Measurements from ENCODE around the gene GRIP1. TPM values are rescaled to one million over a fixed set of nuclear protein-coding genes. Genes with fewer than 3 reads are reported as not detected.

Gene GRIP1
- total RNA-seq, 1 experiment from 2014 or later: 73.8 TPM

- DNase-seq: no peak
- no peak overlapping the region for H3K4me3 ChIP-seq (ENCODE audit: insufficient read depth, low read depth, low read length)
These were observed 38.0 kb downstream of the GRIP1 start for GRCh38 chr12:66640691-66641460.

GRCh38 chr12:66638666-66639065 lies 40.2 kb downstream of the GRIP1 start:
- H3K4me3 ChIP-seq (ENCODE audit: insufficient read depth, low read depth, low read length): no peak overlapping the region
- H3K27me3 ChIP-seq (ENCODE audit: control insufficient read depth, insufficient read depth, low read length): no peaks in the 10 kb centered on the region
- no peak for DNase-seq
- H3K36me3 ChIP-seq (replicated peaks; ENCODE audit: control insufficient read depth, insufficient read depth, low read length): no peaks in the 10 kb centered on the region

More at GRCh38 chr12:66640691-66641460, 38.0 kb downstream of the GRIP1 start:
- H3K27me3 ChIP-seq (ENCODE audit: control insufficient read depth, insufficient read depth, low read length): no peaks in the 10 kb centered on the region
- H3K36me3 ChIP-seq (replicated peaks; ENCODE audit: control insufficient read depth, insufficient read depth, low read length): no peaks in the 10 kb centered on the region

GRCh38 chr12:66637699-66638301 lies 41.1 kb downstream of the GRIP1 start:
- H3K27me3 ChIP-seq (ENCODE audit: control insufficient read depth, insufficient read depth, low read length): no peaks in the 10 kb centered on the region
- no peak overlapping the region for H3K4me3 ChIP-seq (ENCODE audit: insufficient read depth, low read depth, low read length)
- DNase-seq: no peak
- no peaks in the 10 kb centered on the region for H3K36me3 ChIP-seq (replicated peaks; ENCODE audit: control insufficient read depth, insufficient read depth, low read length)

GRCh38 chr12:66636771-66637170 lies 42.1 kb downstream of the GRIP1 start:
- Histone ChIP-seq H3K27me3 (ENCODE audit: control insufficient read depth, insufficient read depth, low read length) (no peaks in the 10 kb centered on the region), H3K4me3 (ENCODE audit: insufficient read depth, low read depth, low read length) (no peak overlapping the region), H3K36me3 (replicated peaks; ENCODE audit: control insufficient read depth, insufficient read depth, low read length) (no peaks in the 10 kb centered on the region)
- no peak for DNase-seq

- Histone ChIP-seq H3K36me3 (replicated peaks; ENCODE audit: control insufficient read depth, insufficient read depth, low read length) (no peaks in the 10 kb centered on the region), H3K4me3 (ENCODE audit: insufficient read depth, low read depth, low read length) (no peak overlapping the region), H3K27me3 (ENCODE audit: control insufficient read depth, insufficient read depth, low read length) (no peaks in the 10 kb centered on the region)
- DNase-seq: no peak
These were observed 45.2 kb downstream of the GRIP1 start for GRCh38 chr12:66633676-66634075.

GRCh38 chr12:66629138-66629870 lies 49.6 kb downstream of the GRIP1 start:
- Histone ChIP-seq H3K27me3 (ENCODE audit: control insufficient read depth, insufficient read depth, low read length) (no peaks in the 10 kb centered on the region), H3K4me3 (ENCODE audit: insufficient read depth, low read depth, low read length) (no peak overlapping the region), H3K36me3 (replicated peaks; ENCODE audit: control insufficient read depth, insufficient read depth, low read length) (no peaks in the 10 kb centered on the region)
- no peak for DNase-seq

GRCh38 chr12:66627988-66628317 lies 50.9 kb downstream of the GRIP1 start:
- H3K36me3 ChIP-seq (replicated peaks; ENCODE audit: control insufficient read depth, insufficient read depth, low read length): no peaks in the 10 kb centered on the region
- H3K4me3 ChIP-seq (ENCODE audit: insufficient read depth, low read depth, low read length): no peak overlapping the region
- no peak for DNase-seq
- H3K27me3 ChIP-seq (ENCODE audit: control insufficient read depth, insufficient read depth, low read length): no peaks in the 10 kb centered on the region

- H3K27me3 ChIP-seq (ENCODE audit: control insufficient read depth, insufficient read depth, low read length): no peaks in the 10 kb centered on the region
- DNase-seq: no peak
- H3K36me3 ChIP-seq (replicated peaks; ENCODE audit: control insufficient read depth, insufficient read depth, low read length): no peaks in the 10 kb centered on the region
- no peak overlapping the region for H3K4me3 ChIP-seq (ENCODE audit: insufficient read depth, low read depth, low read length)
These were observed 51.4 kb downstream of the GRIP1 start for GRCh38 chr12:66627270-66627987.

- Histone ChIP-seq H3K27me3 (ENCODE audit: control insufficient read depth, insufficient read depth, low read length) (no peaks in the 10 kb centered on the region), H3K36me3 (replicated peaks; ENCODE audit: control insufficient read depth, insufficient read depth, low read length) (no peaks in the 10 kb centered on the region), H3K4me3 (ENCODE audit: insufficient read depth, low read depth, low read length) (no peak overlapping the region)
- no peak for DNase-seq
These were observed 54.1 kb downstream of the GRIP1 start for GRCh38 chr12:66624806-66625205.

GRCh38 chr12:66623455-66623854 lies 55.4 kb downstream of the GRIP1 start:
- H3K27me3 ChIP-seq (ENCODE audit: control insufficient read depth, insufficient read depth, low read length): no peaks in the 10 kb centered on the region
- H3K36me3 ChIP-seq (replicated peaks; ENCODE audit: control insufficient read depth, insufficient read depth, low read length): no peaks in the 10 kb centered on the region
- H3K4me3 ChIP-seq (ENCODE audit: insufficient read depth, low read depth, low read length): no peak overlapping the region
- no peak for DNase-seq

GRCh38 chr12:66620688-66621087 lies 58.2 kb downstream of the GRIP1 start:
- Histone ChIP-seq H3K4me3 (ENCODE audit: insufficient read depth, low read depth, low read length) (no peak overlapping the region), H3K36me3 (replicated peaks; ENCODE audit: control insufficient read depth, insufficient read depth, low read length) (no peaks in the 10 kb centered on the region), H3K27me3 (ENCODE audit: control insufficient read depth, insufficient read depth, low read length) (no peaks in the 10 kb centered on the region)
- DNase-seq: no peak

GRCh38 chr12:66620026-66620425 lies 58.9 kb downstream of the GRIP1 start:
- Histone ChIP-seq H3K27me3 (ENCODE audit: control insufficient read depth, insufficient read depth, low read length) (no peaks in the 10 kb centered on the region), H3K36me3 (replicated peaks; ENCODE audit: control insufficient read depth, insufficient read depth, low read length) (no peaks in the 10 kb centered on the region), H3K4me3 (ENCODE audit: insufficient read depth, low read depth, low read length) (no peak overlapping the region)
- no peak for DNase-seq

GRCh38 chr12:66617991-66618390 lies 60.9 kb downstream of the GRIP1 start:
- no peak for DNase-seq
- no peaks in the 10 kb centered on the region for H3K36me3 ChIP-seq (replicated peaks; ENCODE audit: control insufficient read depth, insufficient read depth, low read length)

GRCh38 chr12:66612090-66612775 lies 66.6 kb downstream of the GRIP1 start:
- DNase-seq: no peak
- no peaks in the 10 kb centered on the region for H3K36me3 ChIP-seq (replicated peaks; ENCODE audit: control insufficient read depth, insufficient read depth, low read length)
- H3K4me3 ChIP-seq (ENCODE audit: insufficient read depth, low read depth, low read length): no peak overlapping the region
- H3K27me3 ChIP-seq (ENCODE audit: control insufficient read depth, insufficient read depth, low read length): no peaks in the 10 kb centered on the region

More at GRCh38 chr12:66617991-66618390, 60.9 kb downstream of the GRIP1 start:
- Histone ChIP-seq H3K27me3 (ENCODE audit: control insufficient read depth, insufficient read depth, low read length) (no peaks in the 10 kb centered on the region), H3K4me3 (ENCODE audit: insufficient read depth, low read depth, low read length) (no peak overlapping the region)

Measured in H7 (cell line).